Mucosa of descending colon (tissue), 3 donors: ENCODE results near the gene RBM8A. TPM values are rescaled to one million over a fixed set of nuclear protein-coding genes. Genes with fewer than 3 reads are reported as not detected.

Source experiments
- ATAC-seq: fragments of 200-7000 bp; cut with Tn5 transposase; one replicate; pipeline ENCODE4 v1.9.1; 2020; ENCODE audit warnings: mild to moderate bottlenecking, moderate library complexity
- DNase-seq, 3 donors: peaks; one replicate each; pipeline ENCODE4 v3.0.0-alpha.2; 2020
- H3K36me3 ChIP-seq: fragments of 200-600 bp; one replicate; pipeline ENCODE4 v1.8.0; 2021; ENCODE audit warnings: low read depth, mild to moderate bottlenecking
- H3K4me1 ChIP-seq: fragments of 200-600 bp; one replicate; pipeline ENCODE4 v1.8.0; 2021; ENCODE audit warnings: low read depth, mild to moderate bottlenecking
- H3K4me3 ChIP-seq: fragments of 200-600 bp; one replicate; pipeline ENCODE4 v1.8.0; 2021; ENCODE audit warnings: mild to moderate bottlenecking
- H3K9me3 ChIP-seq: fragments of 200-600 bp; one replicate; pipeline ENCODE4 v1.8.0; 2021; ENCODE audit warnings: mild to moderate bottlenecking
- intact Hi-C, 2 donors: fragments of 100-400 bp; cut with DNase I in 1 of 2; cut with micrococcal nuclease in 1 of 2; formaldehyde crosslinking; loops; one replicate each; pipeline versions ENCODE4 v1.11.0 to v1.11.1; 2022; cut with DNase I, micrococcal nuclease
- total RNA-seq, 3 donors: library from RNA; stranded (reverse); fragmentation: NEBNext Ultra II Directional in 2 of 3; extraction: Animal tissue kit (Norgen Biotek cat#: 25700) in 2 of 3; gene quantifications; one replicate each; pipeline versions ENCODE4 v1.2.1 to v1.2.4, GENCODE V29; 2021 to 2023
- TF ChIP-seq, protein P1 (sequence below): fragments of 200-600 bp; IDR thresholded peaks from one replicate; pipeline ENCODE4 v1.8.0; 2022; ENCODE audit warnings: antibody characterized with exemption, mild to moderate bottlenecking
- donor health status: DM: no; HTN: no; CAD: no; lungs with moderate emphysema.
- donor health status: DM: no; HTN: no; CAD: no.
- donor health status: DM: no; HTN: yes; CAD: no.

Gene RBM8A
- total RNA-seq, 3 donors from 2014 or later: 82.3 to 94.5 (median 93.9) TPM

DNA sequence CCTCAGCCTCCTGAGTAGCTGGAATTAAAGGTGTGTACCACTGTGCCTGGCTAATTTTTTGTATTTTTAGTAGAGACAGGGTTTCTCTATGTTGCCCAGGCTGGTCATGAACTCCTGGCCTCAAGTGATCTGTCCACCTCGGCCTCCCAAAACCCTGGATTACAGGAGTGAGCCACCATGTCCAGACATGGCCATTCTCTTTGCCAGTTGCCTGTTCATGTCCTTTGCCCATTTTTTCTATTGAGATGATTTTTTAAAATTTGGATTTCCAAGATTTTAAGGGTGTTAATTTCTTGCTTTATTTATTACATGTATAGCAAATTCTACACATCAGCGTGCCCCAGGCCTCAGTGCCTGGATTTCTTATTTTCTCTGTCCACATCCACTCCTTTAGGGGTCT is 40.0 kb upstream of the RBM8A start:
- H3K4me3 ChIP-seq: no peak overlapping the region
- peaks cover 20% of the 10 kb centered on the region for H3K4me1 ChIP-seq
- no peak for DNase-seq
- peaks cover 4% of the 10 kb centered on the region for H3K9me3 ChIP-seq
- intact Hi-C loops: loop anchor here in 1 of 2 donors (10.0 kb wide), 1 partner anchor 52 kb away; the partner anchor contains the start of genes ITGA10 and PEX11B
- TF ChIP-seq, protein P1, sequence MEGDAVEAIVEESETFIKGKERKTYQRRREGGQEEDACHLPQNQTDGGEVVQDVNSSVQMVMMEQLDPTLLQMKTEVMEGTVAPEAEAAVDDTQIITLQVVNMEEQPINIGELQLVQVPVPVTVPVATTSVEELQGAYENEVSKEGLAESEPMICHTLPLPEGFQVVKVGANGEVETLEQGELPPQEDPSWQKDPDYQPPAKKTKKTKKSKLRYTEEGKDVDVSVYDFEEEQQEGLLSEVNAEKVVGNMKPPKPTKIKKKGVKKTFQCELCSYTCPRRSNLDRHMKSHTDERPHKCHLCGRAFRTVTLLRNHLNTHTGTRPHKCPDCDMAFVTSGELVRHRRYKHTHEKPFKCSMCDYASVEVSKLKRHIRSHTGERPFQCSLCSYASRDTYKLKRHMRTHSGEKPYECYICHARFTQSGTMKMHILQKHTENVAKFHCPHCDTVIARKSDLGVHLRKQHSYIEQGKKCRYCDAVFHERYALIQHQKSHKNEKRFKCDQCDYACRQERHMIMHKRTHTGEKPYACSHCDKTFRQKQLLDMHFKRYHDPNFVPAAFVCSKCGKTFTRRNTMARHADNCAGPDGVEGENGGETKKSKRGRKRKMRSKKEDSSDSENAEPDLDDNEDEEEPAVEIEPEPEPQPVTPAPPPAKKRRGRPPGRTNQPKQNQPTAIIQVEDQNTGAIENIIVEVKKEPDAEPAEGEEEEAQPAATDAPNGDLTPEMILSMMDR: no peak
- ATAC-seq: no peak
- H3K36me3 ChIP-seq: no peaks in the 10 kb centered on the region

DNA sequence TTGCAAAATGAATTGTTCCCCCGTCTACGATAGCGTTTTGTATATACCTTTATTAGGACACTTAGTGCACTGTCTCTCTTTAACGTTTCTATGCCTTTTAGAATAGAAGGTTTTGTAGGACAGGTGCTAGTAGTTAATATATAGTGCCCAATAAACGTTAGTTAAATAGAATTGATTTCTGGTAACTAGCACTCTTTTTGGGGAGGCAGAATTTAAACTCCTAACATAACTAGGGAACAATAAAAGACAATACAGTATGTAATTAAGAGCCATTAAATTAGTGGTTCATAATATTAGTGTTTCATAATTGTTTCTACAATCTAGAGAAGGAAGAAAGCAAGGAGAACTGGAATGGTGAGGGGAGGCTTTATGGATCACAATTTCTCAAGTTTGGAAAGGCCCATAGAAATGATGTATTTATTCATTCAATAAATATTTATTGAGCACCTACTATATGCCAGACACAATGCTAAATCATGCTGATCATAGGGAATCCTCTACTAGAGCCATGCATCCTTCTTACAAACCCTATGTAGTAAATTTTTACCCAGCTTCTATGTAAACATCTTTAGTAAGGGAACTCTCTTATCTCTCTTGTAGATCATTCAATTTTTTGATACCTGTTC is 37.9 kb upstream of the RBM8A start:
- TF ChIP-seq, protein P1: no peak
- peak overlapping the region; percentile 16 for H3K4me3 ChIP-seq
- peaks cover 4% of the 10 kb centered on the region for H3K9me3 ChIP-seq
- intact Hi-C loops: loop anchor here in 1 of 2 donors (10.0 kb wide), 1 partner anchor 50 kb away; the partner anchor contains the start of genes ITGA10 and PEX11B
- ATAC-seq (no peak), DNase-seq (no peak)
- H3K4me1 ChIP-seq: peaks cover 39% of the 10 kb centered on the region
- H3K36me3 ChIP-seq: no peaks in the 10 kb centered on the region

DNA sequence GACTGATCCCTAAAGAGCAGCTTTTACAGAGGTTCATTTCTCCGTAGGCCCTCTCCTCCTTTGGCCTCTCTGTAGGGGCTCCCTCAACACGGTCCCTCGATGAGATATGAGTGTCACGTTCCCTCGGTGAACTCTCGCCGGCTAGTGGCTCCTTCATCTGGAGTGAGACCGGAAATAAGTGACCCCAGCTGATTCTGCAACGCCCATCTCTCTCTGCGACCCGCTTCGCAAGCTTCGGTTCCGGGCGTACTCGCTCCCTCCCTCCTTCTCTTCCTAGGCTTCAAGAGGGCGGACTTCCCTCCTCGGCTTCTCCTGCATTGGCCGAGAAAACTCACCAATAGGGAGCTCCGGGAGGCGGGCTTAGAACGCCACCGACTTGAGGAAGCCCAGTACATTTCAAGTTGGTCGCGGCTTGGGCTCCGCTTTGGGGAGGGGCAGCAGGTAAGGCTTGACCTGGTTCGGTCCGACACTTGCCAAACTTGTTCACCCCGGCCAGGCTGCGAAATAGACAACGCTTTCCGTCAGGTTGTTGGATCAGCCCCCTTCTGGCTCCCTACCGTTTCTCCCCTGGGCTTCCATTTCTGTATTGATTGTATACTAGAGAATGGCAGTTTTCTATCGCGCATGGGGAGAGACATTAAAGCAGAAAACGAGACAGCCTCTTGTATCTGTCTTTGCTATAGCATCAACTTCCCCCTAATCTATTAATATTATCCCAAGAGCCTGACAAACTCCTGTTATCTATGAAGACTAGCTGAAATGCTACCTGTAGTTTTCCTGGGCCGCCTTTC is 37.2 kb upstream of the RBM8A start, which contains the start of the genes ANKRD34A and POLR3GL:
Gene ANKRD34A (minus strand): TSS at position 248 of the 791 bp plus-strand sequence. CDS start 2,816 bp downstream, outside the sequence.
Gene POLR3GL (plus strand): TSS at position 363 of the 791 bp plus-strand sequence. CDS start 10,176 bp downstream, outside the sequence.
- TF ChIP-seq, protein P1: no peak
- peaks cover 4% of the 10 kb centered on the region for H3K9me3 ChIP-seq
- peak within 1 kb of the TSS; percentile 16 for H3K4me3 ChIP-seq
- DNase-seq (peak; percentile 96 to 98 (median 98)), ATAC-seq (peak; percentile 94)
- H3K4me1 ChIP-seq: peaks cover 39% of the 10 kb centered on the region
- intact Hi-C loops: loop anchor here in 1 of 2 donors (10.0 kb wide), 1 partner anchor 50 kb away; the partner anchor contains the start of genes ITGA10 and PEX11B
- H3K36me3 ChIP-seq: no peaks in the 10 kb centered on the region

DNA sequence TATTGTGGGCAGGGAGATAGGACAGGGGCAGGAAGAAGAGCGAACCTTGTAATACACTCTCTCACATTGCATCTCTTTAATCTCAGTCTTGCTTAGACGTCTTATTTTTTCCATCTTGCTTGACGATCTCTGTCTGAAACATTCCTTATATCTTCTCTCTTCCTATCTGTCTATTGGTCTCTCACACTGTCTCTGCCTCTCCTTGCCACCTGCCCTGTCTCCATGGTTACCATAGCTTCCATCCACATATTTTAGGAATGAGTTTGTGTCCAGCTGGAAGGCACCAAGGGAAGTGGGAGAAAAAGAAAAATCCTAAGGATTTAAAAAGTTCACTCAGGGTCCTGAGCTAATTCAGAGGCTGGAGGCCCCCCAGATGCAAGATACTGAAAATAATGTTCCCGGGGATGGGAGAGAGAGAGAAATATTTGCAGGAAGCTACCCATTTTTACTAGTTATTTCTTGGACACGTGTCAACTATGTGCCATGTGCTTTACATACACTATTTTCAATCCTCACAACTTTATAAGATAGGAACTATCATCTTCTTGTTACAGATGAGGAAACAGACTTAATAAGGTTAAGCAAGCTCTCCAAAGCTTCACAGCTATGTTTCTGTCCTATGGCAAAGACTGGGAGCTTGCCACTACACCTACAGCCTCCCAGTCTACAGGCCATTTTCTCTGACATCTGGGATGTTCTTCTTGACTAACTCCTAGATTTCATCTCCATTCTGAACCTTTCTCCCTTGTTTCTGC is 36.2 kb upstream of the RBM8A start:
- DNase-seq: no peak
- no peaks in the 10 kb centered on the region for H3K36me3 ChIP-seq
- H3K4me3 ChIP-seq: no peak overlapping the region
- H3K4me1 ChIP-seq: peaks cover 39% of the 10 kb centered on the region
- TF ChIP-seq, protein P1: no peak
- ATAC-seq: no peak
- intact Hi-C loops: loop anchor here in 1 of 2 donors (10.0 kb wide), 1 partner anchor 49 kb away; the partner anchor contains the start of genes ITGA10 and PEX11B
- H3K9me3 ChIP-seq: peaks cover 4% of the 10 kb centered on the region
